Erythroblast (primary cell): ENCODE data around the gene GTPBP6.
"Not testable (repeated sequence)": the region's sequence is repeated elsewhere in the genome, so short reads cannot be mapped to it uniquely, and the experiment has no call there.

Experiments
- DNase-seq, 2 experiments: peaks; one replicate each; lab custom pipeline; 2025; lab: John Stamatoyannopoulos, UW
- GATA1 ChIP-seq: IDR thresholded peaks from 2 replicates; pipeline ENCODE4 v1.6.1; 2011; ENCODE audit warnings: low read depth, mild to moderate bottlenecking, control low read depth, low read length, moderate library complexity
- POLR2A ChIP-seq: IDR thresholded peaks from 2 replicates; pipeline ENCODE4 v1.6.1; 2011; ENCODE audit warnings: mild to moderate bottlenecking, low read length

Gene GTPBP6

GRCh38 chrX:276581-277201 is 41.9 kb downstream of the GTPBP6 start:
- DNase-seq: no peak
- TF ChIP-seq POLR2A (no peak), GATA1 (no peak)

- no peak for DNase-seq
- peak; percentile 30 for TF ChIP-seq POLR2A
- TF ChIP-seq GATA1: no peak
Measured at GRCh38 chrX:275967-276580, 42.5 kb downstream of the GTPBP6 start.

- no peak for DNase-seq
- TF ChIP-seq GATA1 (no peak), POLR2A (no peak)
Measured at GRCh38 chrX:275476-275966, 43.1 kb downstream of the GTPBP6 start.

GRCh38 chrX:274904-275475 is 43.6 kb downstream of the GTPBP6 start:
- DNase-seq: no peak
- TF ChIP-seq POLR2A (no peak), GATA1 (no peak)

- TF ChIP-seq GATA1 (no peak), POLR2A (no peak)
- no peak for DNase-seq
Measured at GRCh38 chrX:270848-271367, 47.7 kb downstream of the GTPBP6 start.

GRCh38 chrX:267771-268261 is 50.8 kb downstream of the GTPBP6 start:
- TF ChIP-seq GATA1 (no peak), POLR2A (no peak)
- DNase-seq: no peak

GRCh38 chrX:265502-265901 is 53.1 kb downstream of the GTPBP6 start:
- no peak for DNase-seq
- TF ChIP-seq POLR2A (no peak), GATA1 (no peak)

- no peak for DNase-seq
- TF ChIP-seq POLR2A: no peak
- no peak for TF ChIP-seq GATA1
Measured at GRCh38 chrX:264634-265455, 53.8 kb downstream of the GTPBP6 start.

GRCh38 chrX:264006-264405 is 54.6 kb downstream of the GTPBP6 start:
- not testable (repeated sequence) for DNase-seq

- no peak for TF ChIP-seq POLR2A
- no peak for TF ChIP-seq GATA1
- no peak for DNase-seq
Measured at GRCh38 chrX:262381-262909, 56.2 kb downstream of the GTPBP6 start.

GRCh38 chrX:261919-262352 is 56.7 kb downstream of the GTPBP6 start:
- no peak for DNase-seq
- TF ChIP-seq POLR2A: no peak
- no peak for TF ChIP-seq GATA1

GRCh38 chrX:261167-261918 is 57.3 kb downstream of the GTPBP6 start:
- TF ChIP-seq POLR2A (no peak), GATA1 (no peak)
- DNase-seq: no peak
